ENCODE results near the gene NAT9. TPM values are rescaled to one million over a fixed set of nuclear protein-coding genes. Genes with fewer than 3 reads are reported as not detected.

NAT9 gene
- total and polyA plus RNA-seq, 4 donors = 27.1 to 47.4 (median 36.6) TPM

GRCh38 chr17:74780443-74781238 lies 4.5 kb upstream of the NAT9 start:
- Histone ChIP-seq H3K27me3 (ENCODE audit: control insufficient read depth in 3 of 3, insufficient read depth in 3 of 3, low read length in 2 of 3) (no peaks in the 10 kb centered on the region), H3K27ac (ENCODE audit: low read depth in 1 of 2, low read length in 1 of 2) (peak overlapping the region in 1 of 2 donors; percentile 32), H3K4me1 (ENCODE audit: control insufficient read depth in 5 of 5, insufficient read depth in 5 of 5, low read length in 5 of 5) (peaks cover 0 to 8% (median 4%) of the 10 kb centered on the region in 5 donors), H3K4me3 (no peak overlapping the region), H3K36me3 (ENCODE audit: control insufficient read depth in 4 of 4, insufficient read depth in 4 of 4, low read length in 4 of 4) (peaks cover 0 to 13% (median 0%) of the 10 kb centered on the region in 4 donors), H3K9me3 (ENCODE audit: control insufficient read depth in 4 of 4, insufficient read depth in 3 of 4, low read length in 3 of 4) (no peaks in the 10 kb centered on the region), H3K9ac (ENCODE audit: insufficient read depth in 1 of 2, low read length in 2 of 2) (no peak overlapping the region)
- WGBS, 2 donors = 44 to 60% methylated on average over 7 of the region's 7 CpGs
- ATAC-seq (ENCODE audit: insufficient read depth, low FRiP score) (no peak), DNase-seq (peak in 2 of 3 donors; percentile 52 to 58)
- TF ChIP-seq CTCF (IDR thresholded peaks at IDR 0.05; ENCODE audit: control extremely low read depth, extremely low read depth) = no peak

- DNase-seq (peak in 1 of 3 donors; percentile 36), ATAC-seq (ENCODE audit: insufficient read depth, low FRiP score) (peak; percentile 22)
- Histone ChIP-seq H3K9me3 (ENCODE audit: control insufficient read depth in 4 of 4, insufficient read depth in 3 of 4, low read length in 3 of 4) (no peaks in the 10 kb centered on the region), H3K4me3 (no peak overlapping the region), H3K27me3 (ENCODE audit: control insufficient read depth in 3 of 3, insufficient read depth in 3 of 3, low read length in 2 of 3) (no peaks in the 10 kb centered on the region), H3K9ac (ENCODE audit: insufficient read depth in 1 of 2, low read length in 2 of 2) (no peak overlapping the region), H3K27ac (ENCODE audit: low read depth in 1 of 2, low read length in 1 of 2) (no peak overlapping the region), H3K36me3 (ENCODE audit: control insufficient read depth in 4 of 4, insufficient read depth in 4 of 4, low read length in 4 of 4) (peaks cover 0 to 11% (median 0%) of the 10 kb centered on the region in 4 donors), H3K4me1 (ENCODE audit: control insufficient read depth in 5 of 5, insufficient read depth in 5 of 5, low read length in 5 of 5) (peaks cover 0 to 15% (median 8%) of the 10 kb centered on the region in 5 donors)
- TF ChIP-seq CTCF (IDR thresholded peaks at IDR 0.05; ENCODE audit: control extremely low read depth, extremely low read depth) = no peak
- WGBS, 2 donors = 32 to 62% methylated on average over 11 of the region's 11 CpGs
Observed at GRCh38 chr17:74779948-74780400, 3.8 kb upstream of the NAT9 start.

GRCh38 chr17:74779501-74779900 lies 3.4 kb upstream of the NAT9 start:
- Histone ChIP-seq H3K27ac (ENCODE audit: low read depth in 1 of 2, low read length in 1 of 2) (peak overlapping the region in 1 of 2 donors; percentile 17), H3K36me3 (ENCODE audit: control insufficient read depth in 4 of 4, insufficient read depth in 4 of 4, low read length in 4 of 4) (peaks cover 0 to 11% (median 0%) of the 10 kb centered on the region in 4 donors), H3K9ac (ENCODE audit: insufficient read depth in 1 of 2, low read length in 2 of 2) (no peak overlapping the region), H3K27me3 (ENCODE audit: control insufficient read depth in 3 of 3, insufficient read depth in 3 of 3, low read length in 2 of 3) (no peaks in the 10 kb centered on the region), H3K9me3 (ENCODE audit: control insufficient read depth in 4 of 4, insufficient read depth in 3 of 4, low read length in 3 of 4) (no peaks in the 10 kb centered on the region), H3K4me3 (no peak overlapping the region), H3K4me1 (ENCODE audit: control insufficient read depth in 5 of 5, insufficient read depth in 5 of 5, low read length in 5 of 5) (peaks cover 0 to 15% (median 8%) of the 10 kb centered on the region in 5 donors)
- no peak for TF ChIP-seq CTCF (IDR thresholded peaks at IDR 0.05; ENCODE audit: control extremely low read depth, extremely low read depth)
- WGBS, 2 donors = 55 to 70% methylated on average over 8 of the region's 8 CpGs
- DNase-seq = no peak
- ATAC-seq (ENCODE audit: insufficient read depth, low FRiP score) = no peak
